GM12864 (cell line): ENCODE results near the gene LDLRAD3.

Source experiments
- DNase-seq: peaks from one replicate; pipeline ENCODE4 v3.0.0-alpha.2; 2011; ENCODE audit warnings: low read depth
- H3K4me3 ChIP-seq: 2 replicates; pipeline ENCODE4 v1.5.1; 2011; ENCODE audit warnings: mild to moderate bottlenecking, low read depth, low read length, control low read depth
- TF ChIP-seq, protein P1 (sequence below): IDR thresholded peaks from 2 replicates; pipeline ENCODE4 v1.5.1; 2011; ENCODE audit warnings: low read depth, mild to moderate bottlenecking, moderate library complexity, low read length, control low read depth, inconsistent platforms; ENCODE audit errors: missing control alignments

Gene LDLRAD3

DNA sequence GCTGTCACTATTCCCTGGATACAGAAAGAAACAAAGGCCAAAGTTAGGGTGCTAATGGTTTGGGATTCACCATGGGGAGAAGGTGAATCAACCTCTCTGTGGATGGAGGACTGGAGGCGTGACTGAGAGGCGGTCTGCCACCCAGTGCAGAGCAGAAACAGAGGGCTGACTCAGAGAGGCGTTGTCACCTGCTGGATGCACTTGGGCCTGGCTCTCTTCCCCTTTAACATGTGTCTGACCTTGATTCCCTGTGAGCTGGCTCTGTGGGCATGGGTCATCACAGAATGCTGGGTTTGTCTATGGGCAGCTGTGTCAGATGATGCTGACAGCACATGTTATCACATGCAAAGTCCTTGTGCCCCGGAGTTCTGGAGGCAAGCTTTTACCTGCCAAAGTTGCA, 75.9 kb downstream of the LDLRAD3 start:
- TF ChIP-seq, protein P1, sequence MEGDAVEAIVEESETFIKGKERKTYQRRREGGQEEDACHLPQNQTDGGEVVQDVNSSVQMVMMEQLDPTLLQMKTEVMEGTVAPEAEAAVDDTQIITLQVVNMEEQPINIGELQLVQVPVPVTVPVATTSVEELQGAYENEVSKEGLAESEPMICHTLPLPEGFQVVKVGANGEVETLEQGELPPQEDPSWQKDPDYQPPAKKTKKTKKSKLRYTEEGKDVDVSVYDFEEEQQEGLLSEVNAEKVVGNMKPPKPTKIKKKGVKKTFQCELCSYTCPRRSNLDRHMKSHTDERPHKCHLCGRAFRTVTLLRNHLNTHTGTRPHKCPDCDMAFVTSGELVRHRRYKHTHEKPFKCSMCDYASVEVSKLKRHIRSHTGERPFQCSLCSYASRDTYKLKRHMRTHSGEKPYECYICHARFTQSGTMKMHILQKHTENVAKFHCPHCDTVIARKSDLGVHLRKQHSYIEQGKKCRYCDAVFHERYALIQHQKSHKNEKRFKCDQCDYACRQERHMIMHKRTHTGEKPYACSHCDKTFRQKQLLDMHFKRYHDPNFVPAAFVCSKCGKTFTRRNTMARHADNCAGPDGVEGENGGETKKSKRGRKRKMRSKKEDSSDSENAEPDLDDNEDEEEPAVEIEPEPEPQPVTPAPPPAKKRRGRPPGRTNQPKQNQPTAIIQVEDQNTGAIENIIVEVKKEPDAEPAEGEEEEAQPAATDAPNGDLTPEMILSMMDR: no peak
- no peak for DNase-seq
- H3K4me3 ChIP-seq: no peak overlapping the region

DNA sequence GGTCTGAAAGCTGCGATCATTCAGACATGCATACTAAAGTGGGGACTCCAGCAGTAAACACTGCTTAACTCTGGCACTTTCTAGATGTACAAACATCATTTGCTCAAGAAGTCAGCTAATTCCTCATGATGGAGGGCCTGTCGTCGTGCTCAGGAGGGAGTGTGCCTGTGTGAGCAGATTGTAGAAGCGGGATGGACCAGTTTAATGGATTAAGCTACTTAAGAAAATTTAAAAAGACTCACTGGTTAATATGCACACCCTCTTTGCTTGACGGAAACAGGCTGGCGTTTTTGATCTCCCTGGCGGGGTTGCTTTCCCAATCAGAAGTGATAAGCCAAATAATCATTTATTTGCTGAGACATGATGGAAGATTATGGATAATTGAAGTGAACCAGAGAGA, 79.0 kb downstream of the LDLRAD3 start:
- no peak overlapping the region for H3K4me3 ChIP-seq
- DNase-seq: no peak
- TF ChIP-seq, protein P1: no peak

DNA sequence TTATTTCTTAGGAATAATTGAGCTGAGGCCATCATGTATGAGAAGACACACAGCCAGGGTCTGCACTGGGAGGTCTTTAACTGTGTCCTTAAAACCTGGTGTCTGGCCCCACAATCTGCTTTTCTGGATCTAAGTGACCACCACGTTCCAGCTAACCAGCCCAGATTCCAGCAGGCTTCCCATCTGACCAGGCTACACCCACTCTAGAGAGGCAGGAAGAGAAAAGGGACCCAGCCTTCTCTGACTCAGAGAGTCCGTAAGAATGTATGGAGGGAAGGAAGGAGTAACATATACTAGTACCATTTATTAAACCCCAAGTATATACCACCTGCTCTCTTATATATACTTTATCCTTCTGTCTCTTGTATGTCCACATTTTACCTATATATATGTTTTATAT, 80.1 kb downstream of the LDLRAD3 start:
- TF ChIP-seq, protein P1: no peak
- DNase-seq: no peak
- no peak overlapping the region for H3K4me3 ChIP-seq

DNA sequence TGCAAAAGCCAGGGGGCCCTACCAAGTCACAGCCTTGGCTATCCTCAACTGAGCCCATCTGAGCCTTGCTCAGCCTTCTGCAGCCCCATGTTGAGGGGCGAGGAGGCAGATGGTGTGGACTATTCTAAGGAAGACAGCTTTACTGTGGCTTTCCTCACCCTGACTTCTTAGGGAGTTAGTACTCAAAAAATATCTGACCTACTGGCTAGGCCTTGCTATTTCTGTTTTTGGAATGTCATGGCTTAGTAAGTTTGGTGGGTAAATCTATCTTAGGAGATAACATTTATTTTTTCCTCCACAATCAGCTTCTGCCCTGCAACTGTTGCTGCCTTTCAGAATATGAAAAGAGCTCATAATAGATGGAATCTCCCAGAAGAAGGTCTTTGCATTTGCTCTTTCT, 80.9 kb downstream of the LDLRAD3 start:
- no peak for DNase-seq
- no peak overlapping the region for H3K4me3 ChIP-seq
- TF ChIP-seq, protein P1: no peak

DNA sequence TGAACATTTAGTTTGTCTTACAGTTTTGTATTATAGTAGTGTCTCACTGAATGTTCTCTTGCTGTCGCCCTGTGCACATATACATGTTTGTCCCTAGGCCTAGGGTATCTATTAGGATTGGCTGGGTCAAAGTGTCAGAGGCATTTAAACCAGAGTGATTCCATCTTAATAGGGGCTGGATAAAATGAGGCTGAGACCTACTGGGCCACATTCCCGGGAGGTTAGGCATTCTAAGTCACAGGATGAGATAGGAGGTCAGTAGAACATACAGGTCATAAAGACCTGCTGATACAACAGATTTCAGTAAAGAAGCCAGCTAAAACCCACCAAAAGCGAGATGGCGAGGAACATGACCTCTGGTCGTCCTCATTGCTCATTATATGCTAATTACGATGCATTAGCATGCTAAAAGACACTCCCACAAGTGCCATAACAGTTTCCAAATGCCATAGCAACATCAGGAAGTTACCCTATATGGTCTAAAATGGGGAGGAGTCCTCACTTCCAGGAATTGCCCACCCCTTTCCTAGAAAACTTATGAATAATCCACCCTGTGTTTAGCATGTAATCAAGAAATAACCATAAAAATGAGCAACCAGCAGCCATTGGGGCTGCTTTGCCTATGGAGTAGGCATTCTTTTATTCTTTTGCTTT, 82.6 kb downstream of the LDLRAD3 start:
- DNase-seq: no peak
- TF ChIP-seq, protein P1: no peak
- H3K4me3 ChIP-seq: no peak overlapping the region

DNA sequence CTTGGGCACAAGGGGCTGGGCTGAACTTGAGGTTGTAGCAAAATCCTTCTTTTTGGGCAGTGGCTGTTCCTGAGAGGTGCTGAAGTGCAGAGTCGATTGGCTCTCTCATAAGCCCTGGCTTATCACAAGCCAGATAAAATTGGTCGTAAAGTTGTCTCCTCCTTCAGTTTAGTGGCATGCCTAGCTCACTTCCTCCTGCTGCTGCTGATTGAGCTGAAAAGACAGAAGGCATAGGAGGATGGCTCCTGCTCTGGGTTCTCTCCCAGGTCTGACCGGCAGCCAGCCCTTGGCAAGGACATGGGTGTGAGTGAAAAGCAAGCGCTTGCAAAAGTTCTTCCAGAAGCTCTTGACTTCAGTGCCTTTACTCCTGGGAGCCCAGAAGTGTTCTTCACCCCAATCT, 83.9 kb downstream of the LDLRAD3 start:
- TF ChIP-seq, protein P1: no peak
- H3K4me3 ChIP-seq: no peak overlapping the region
- DNase-seq: no peak

DNA sequence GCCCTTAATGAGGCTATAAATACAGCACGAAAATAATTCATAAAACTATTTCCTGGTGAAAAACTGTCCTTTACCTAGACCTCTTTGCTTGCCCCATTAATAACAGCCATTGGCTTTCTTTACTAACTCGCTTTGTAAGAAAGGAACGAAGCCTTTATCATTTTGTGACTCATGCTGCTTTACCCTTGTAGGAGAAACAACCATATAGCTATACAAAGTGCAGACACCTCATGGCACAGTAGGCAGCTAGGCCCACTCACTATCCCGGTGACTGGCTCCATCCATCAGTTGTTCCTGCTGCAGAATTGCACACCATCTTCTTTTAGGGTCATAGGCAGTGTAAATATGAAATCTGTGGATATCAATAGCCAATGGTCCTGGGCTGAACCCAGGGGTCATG, 85.8 kb downstream of the LDLRAD3 start:
- TF ChIP-seq, protein P1: no peak
- no peak for DNase-seq
- H3K4me3 ChIP-seq: no peak overlapping the region
